GM19395 (cell line): ENCODE results near the gene MMP20.
A peak's percentile ranks its signal among the peaks of the same experiment; 100 is the strongest.

Experiments used
- ATAC-seq: cut with Tn5 transposase; IDR thresholded peaks from one replicate; pipeline ENCODE4 v1.9.1; 2021; ENCODE audit warnings: mild to moderate bottlenecking, moderate library complexity; ENCODE audit not compliant: unreplicated experiment

MMP20 gene

DNA sequence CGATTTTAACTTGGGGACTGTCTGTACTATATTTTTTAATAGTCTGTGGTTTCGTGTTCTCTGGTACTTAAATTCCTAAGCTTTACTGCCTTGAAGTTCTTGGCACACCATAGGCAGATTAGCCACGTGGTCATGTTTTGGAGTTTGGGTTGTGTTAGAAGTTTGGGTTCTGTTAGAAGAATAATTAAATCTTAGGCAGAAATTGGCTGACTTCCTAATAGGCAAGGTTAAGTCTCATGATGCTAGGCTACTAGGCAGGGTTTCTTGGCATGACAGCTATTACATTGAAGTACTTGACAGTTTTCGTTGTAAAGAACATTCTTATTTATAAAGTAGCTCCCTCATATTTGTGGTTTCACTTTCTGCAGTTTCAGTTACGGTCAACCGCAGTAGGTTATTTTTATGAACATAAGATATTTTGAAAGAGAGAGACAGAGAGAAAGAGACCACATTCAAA, 64.5 kb downstream of the MMP20 start:
- peak; percentile 85 for ATAC-seq

GRCh38 chr11:102559839-102560238, 65.3 kb downstream of the MMP20 start:
- no peak for ATAC-seq

DNA sequence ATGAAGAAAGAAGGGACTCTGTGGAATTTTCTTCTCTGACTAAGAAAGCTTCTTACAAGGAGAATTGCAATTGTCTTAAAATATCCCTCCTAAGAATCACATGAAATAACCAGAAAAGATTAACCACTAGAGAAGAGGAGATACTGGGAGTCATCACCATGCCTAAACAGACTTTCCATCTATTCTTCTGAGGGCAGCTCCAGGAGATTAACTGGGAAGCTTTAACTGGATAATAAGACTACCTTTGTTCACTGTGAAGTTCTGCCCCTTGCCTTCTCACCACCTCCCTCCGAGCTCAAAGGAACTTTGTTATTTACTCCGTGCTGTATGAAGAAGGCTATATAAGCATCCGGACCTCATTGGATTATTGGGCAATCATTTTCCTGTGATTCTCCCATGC, 70.0 kb downstream of the MMP20 start:
- no peak for ATAC-seq

DNA sequence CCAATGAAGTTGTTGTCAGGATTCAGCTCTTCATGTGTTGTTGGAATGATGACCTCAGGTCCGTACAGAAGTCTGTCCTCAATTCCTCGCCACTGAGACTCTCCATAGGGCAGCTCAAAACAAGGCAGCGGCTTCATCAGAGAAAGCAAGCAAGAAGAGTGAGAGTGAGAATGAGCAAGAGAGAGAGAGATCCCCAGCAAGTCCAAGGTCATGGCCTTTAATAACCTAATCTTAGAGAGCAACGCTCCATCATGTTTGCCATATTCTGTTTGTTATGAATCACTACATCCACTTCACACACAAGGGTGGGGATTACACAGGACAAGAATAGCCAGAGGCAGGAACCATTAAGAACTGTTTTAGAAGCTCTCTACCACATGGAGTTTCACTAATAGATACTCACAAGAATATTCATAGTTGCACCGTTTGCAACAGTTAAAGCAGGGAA, 71.3 kb downstream of the MMP20 start:
- ATAC-seq, result peak; percentile 87

GRCh38 chr11:102552447-102553194, 72.5 kb downstream of the MMP20 start:
- ATAC-seq, result no peak

- no peak for ATAC-seq
Measured at GRCh38 chr11:102552020-102552419, 73.1 kb downstream of the MMP20 start.

DNA sequence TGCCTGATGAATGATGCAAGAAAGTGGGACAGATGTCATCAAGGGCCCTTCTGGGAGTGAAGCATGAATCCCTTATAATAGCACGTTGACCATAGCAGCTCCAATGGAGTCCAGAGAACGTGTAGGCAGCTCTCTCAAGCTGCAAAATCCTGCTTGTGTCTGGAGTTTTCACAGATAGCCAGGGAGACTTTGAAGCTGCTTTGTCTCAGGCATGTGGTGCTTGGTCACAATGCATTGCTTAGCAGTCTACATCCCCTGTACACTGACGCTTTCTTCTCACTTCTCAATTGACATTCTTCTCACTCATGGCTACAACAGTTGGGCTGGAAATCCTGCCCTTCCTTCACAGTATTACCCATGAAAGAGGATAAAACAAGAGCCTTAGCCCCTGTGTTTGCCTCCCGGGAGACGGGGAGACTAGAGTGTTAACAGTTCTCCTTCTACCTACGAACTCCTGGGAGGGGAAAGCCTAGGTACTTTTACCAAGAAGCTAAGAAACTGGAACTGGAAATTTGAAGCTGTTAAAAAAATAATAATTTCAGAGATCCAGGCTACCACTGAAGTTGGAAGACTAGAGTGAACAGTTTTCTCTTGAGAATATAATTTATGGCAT, 73.9 kb downstream of the MMP20 start:
- no peak for ATAC-seq

GRCh38 chr11:102546923-102547471, 78.1 kb downstream of the MMP20 start:
- ATAC-seq, result peak; percentile 73

- ATAC-seq, result peak; percentile 71
Measured at GRCh38 chr11:102546427-102546826, 78.7 kb downstream of the MMP20 start.

- ATAC-seq, result no peak
Measured at GRCh38 chr11:102545701-102546100, 79.4 kb downstream of the MMP20 start.

GRCh38 chr11:102544594-102544993, 80.5 kb downstream of the MMP20 start:
- no peak for ATAC-seq

DNA sequence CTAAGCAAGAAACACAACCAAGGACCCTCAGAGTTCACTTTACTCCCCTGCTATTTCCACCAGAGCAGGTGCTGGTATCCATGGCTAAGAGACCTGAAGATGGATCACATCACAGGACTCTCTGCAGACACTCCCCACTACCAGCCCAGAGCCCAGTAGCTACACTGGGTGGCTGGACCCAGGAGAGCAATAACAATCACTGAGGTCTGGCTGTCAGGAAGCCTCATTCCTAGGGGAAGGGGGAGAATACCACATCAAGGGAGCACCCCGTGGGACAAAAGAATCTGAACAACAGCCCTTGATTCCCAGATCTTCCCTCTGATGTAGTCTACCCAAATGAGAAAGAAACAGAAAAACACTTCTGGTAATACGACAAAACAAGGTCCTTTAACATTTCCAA, 85.6 kb downstream of the MMP20 start:
- ATAC-seq, result no peak

DNA sequence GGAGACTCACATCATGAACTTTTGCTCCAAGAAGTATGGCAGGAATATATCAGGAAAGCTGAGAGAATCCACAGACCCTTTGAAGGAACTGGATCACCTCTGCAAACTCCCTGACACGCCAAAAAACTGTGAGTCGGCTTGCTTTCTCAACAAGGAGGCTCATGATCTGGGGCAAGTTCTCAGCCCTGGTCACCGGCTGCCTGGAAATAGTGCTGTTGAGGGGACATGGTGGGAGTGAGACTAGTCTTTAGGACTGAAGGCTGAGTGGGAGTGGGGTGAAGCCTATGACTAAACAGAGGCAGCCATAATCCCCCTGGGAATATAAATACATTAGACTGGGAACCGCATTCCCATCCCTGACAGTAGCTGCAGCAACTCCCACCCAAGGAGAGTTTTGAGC, 86.2 kb downstream of the MMP20 start:
- no peak for ATAC-seq

- no peak for ATAC-seq
Measured at GRCh38 chr11:102534261-102534872, 90.8 kb downstream of the MMP20 start.

- ATAC-seq, result peak; percentile 74
Measured at GRCh38 chr11:102530558-102530957, 94.6 kb downstream of the MMP20 start, which contains the start of gene MMP7. TSS of gene MMP7 (minus strand) at chr11:102530747. CDS start at chr11:102530700, 47 bp downstream.

GRCh38 chr11:102528618-102529017, 96.5 kb downstream of the MMP20 start:
- no peak for ATAC-seq

GRCh38 chr11:102527684-102528083, 97.4 kb downstream of the MMP20 start:
- ATAC-seq, result no peak

GRCh38 chr11:102527041-102527440, 98.1 kb downstream of the MMP20 start:
- no peak for ATAC-seq
